Ovary (tissue), 9 donors: Measurements from ENCODE around the gene PXK. TPM values are rescaled to one million over a fixed set of nuclear protein-coding genes. Genes with fewer than 3 reads are reported as not detected.

ENCODE experiments used
- DNase-seq, 5 donors: peaks; one replicate each; pipeline ENCODE4 v3.0.0-alpha.2; 2019 to 2020
- H3K27ac ChIP-seq, 2 donors: fragments of 200-600 bp; one replicate each; pipeline versions ENCODE4 v1.5.1 to v1.8.0; 2019 to 2022
- H3K27me3 ChIP-seq: fragments of 200-600 bp; one replicate; pipeline ENCODE4 v1.8.0; 2022
- H3K36me3 ChIP-seq: fragments of 200-600 bp; sonication (generic); one replicate; pipeline ENCODE4 v1.5.1; 2019
- H3K4me1 ChIP-seq: one replicate; pipeline ENCODE4 v1.8.1; 2013; ENCODE audit warnings: mild to moderate bottlenecking, moderate library complexity; ENCODE audit not compliant: insufficient read depth
- H3K4me3 ChIP-seq: fragments of 200-600 bp; sonication (generic); one replicate; pipeline ENCODE4 v1.5.1; 2017
- H3K9me3 ChIP-seq, 2 donors: fragments of 200-600 bp in 1 of 2; sonication (generic) in 1 of 2; one replicate each; pipeline versions ENCODE4 v1.5.1 to v1.8.1; 2013 to 2019; ENCODE audit warnings: mild to moderate bottlenecking in 1 of 2, moderate library complexity in 1 of 2
- EP300 ChIP-seq: sonication (generic); formaldehyde crosslinking; IDR thresholded peaks from one replicate; pipeline ENCODE4 v1.6.1; 2017; ENCODE audit warnings: antibody characterized with exemption
- POLR2A ChIP-seq: fragments of 450-650 bp; IDR thresholded peaks from one replicate; pipeline ENCODE4 v1.6.1; 2017; ENCODE audit warnings: antibody characterized with exemption, mild to moderate bottlenecking, moderate library complexity
- WGBS, 3 donors: extraction: QIAGEN DNeasy Blood & Tissue Kit in 1 of 3; methylation state at CpG; one replicate each; pipeline versions ENCODE4 v1.1.5 to v1.1.7; 2013 to 2017; 5-methylcytosine and 5-hydroxymethylcytosine counted together
- intact Hi-C, 4 donors: fragments of 100-400 bp; cut with DNase I; formaldehyde crosslinking; loops; one replicate each; pipeline versions ENCODE4 v1.11.0 to v1.15.1; 2022 to 2023
- polyA plus RNA-seq, 2 donors: library from polyadenylated mRNA; stranded (reverse); fragments of 200-250 nt in 1 of 2; fragments of 350-450 nt in 1 of 2; fragmentation: Illumina TruSeq in 1 of 2; extraction: RNeasy Lipid Tissue Mini Kit (QIAGEN cat#74804) in 1 of 2; gene quantifications; one replicate each; pipeline ENCODE4 v1.2.3, GENCODE V29; 2013 to 2014
- total RNA-seq, 7 donors: library from RNA; depleted of rRNA in 2 of 7; stranded (reverse); fragments of >200 nt in 2 of 7; fragmentation: NEBNext Ultra II Directional in 3 of 7; extraction: Animal tissue kit (Norgen Biotek cat#: 25700) in 3 of 7; gene quantifications; one replicate each; pipeline versions ENCODE4 v1.1.0 to v1.2.4, GENCODE V29; 2016 to 2023
- TF ChIP-seq, protein P1 (sequence below), 3 donors: fragments of 450-650 bp in 2 of 3; fragments of 200-600 bp in 1 of 3; IDR thresholded peaks; one replicate each; pipeline versions ENCODE4 v1.5.1 to v1.8.0; 2016 to 2022; ENCODE audit warnings: antibody characterized with exemption in 3 of 3, mild to moderate bottlenecking in 1 of 3
- donor health status: DM: no; HTN: no; CAD: no; lungs with moderate emphysema.
- donor health status: DM: no; HTN: no; CAD: no.
- donor health status: Bipolar disorder and iron deficiency.
- donor health status: DM: yes; HTN: yes; CAD: no.
- donor health status: DM: no; HTN: no; CAD: no.
- donor health status: DM: yes; HTN: yes; CAD: no.

The PXK gene
- total and polyA plus RNA-seq, 9 donors = 17.2 to 42.0 (median 25.9) TPM

DNA sequence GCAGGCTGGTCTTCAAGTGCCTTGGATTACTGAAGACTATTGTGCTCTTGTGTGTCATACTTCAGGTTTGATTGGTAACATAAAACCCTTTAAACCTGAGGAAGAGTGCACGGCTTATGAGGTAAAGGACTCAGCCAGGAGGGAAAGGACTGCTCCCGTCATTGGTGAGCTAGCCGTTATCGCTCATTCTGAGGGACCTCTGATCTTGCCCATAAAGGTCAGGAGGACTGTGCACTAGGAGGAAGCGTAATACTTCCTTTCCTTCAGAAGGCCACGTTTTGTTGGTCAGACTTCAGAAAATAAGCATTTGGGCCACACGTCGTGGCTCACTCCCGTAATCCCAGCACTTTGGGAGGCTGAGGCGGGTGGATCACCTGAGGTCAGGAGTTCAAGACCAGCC, 37.7 kb downstream of the PXK start:
- Histone ChIP-seq H3K36me3 (no peaks in the 10 kb centered on the region), H3K9me3 (peaks cover 0 to 2% of the 10 kb centered on the region in 2 donors), H3K4me3 (no peak overlapping the region), H3K27ac (no peak overlapping the region), H3K27me3 (no peaks in the 10 kb centered on the region), H3K4me1 (peaks cover under 1% of the 10 kb centered on the region)
- intact Hi-C loops = no loop called here
- DNase-seq = no peak
- TF ChIP-seq, protein P1, sequence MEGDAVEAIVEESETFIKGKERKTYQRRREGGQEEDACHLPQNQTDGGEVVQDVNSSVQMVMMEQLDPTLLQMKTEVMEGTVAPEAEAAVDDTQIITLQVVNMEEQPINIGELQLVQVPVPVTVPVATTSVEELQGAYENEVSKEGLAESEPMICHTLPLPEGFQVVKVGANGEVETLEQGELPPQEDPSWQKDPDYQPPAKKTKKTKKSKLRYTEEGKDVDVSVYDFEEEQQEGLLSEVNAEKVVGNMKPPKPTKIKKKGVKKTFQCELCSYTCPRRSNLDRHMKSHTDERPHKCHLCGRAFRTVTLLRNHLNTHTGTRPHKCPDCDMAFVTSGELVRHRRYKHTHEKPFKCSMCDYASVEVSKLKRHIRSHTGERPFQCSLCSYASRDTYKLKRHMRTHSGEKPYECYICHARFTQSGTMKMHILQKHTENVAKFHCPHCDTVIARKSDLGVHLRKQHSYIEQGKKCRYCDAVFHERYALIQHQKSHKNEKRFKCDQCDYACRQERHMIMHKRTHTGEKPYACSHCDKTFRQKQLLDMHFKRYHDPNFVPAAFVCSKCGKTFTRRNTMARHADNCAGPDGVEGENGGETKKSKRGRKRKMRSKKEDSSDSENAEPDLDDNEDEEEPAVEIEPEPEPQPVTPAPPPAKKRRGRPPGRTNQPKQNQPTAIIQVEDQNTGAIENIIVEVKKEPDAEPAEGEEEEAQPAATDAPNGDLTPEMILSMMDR (IDR thresholded peaks at IDR 0.05) = no peak
- TF ChIP-seq EP300 (no peak), POLR2A (no peak)
- WGBS, 3 donors = 90 to 96% (median 95%) methylated on average over 10 of the region's 10 CpGs

DNA sequence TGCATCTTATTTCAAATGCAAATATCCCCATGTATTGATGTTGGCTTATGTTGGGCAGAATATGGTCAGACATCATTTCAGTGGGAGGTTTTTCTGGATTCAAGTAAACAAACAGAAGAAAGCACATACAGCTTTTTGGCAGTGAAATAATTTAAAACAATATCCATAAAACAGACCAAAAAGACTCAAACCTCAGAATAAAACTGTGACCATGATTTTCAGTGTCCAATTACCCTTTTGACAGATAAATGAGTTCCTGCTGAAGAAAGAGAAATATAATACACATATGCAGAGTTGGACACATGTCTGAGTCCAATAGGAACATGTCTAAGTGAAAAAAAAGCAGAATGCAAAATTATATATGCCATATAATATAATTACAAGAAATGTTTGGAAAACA, 39.1 kb downstream of the PXK start:
- no peak for DNase-seq
- Histone ChIP-seq H3K4me1 (peaks cover 2% of the 10 kb centered on the region), H3K4me3 (no peak overlapping the region), H3K9me3 (no peaks in the 10 kb centered on the region), H3K27ac (no peak overlapping the region), H3K27me3 (no peaks in the 10 kb centered on the region), H3K36me3 (no peaks in the 10 kb centered on the region)
- intact Hi-C loops = no loop called here
- no peak for TF ChIP-seq EP300
- TF ChIP-seq POLR2A = no peak
- TF ChIP-seq, protein P1 (IDR thresholded peaks at IDR 0.05) = no peak

DNA sequence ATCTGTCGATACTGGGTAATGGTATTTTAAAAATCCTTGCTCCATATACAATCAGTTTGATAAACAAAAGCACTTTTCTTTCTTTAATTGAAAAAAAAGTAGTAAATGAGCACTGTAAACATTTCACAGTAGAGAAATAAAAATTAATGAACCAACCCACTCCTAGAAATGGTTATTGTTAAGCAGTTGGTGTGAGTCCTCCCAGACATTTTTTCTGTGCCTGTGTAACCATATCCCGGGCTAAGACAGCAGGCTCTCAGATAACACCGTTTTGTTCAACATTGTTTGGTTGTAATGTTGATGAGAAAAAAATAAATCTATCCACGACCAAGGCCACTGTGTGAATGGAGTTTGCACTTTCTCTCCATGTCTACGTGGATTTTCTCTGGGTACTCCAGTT, 42.6 kb downstream of the PXK start:
- H3K36me3 ChIP-seq = no peaks in the 10 kb centered on the region
- intact Hi-C loops = no loop called here
- TF ChIP-seq, protein P1 (IDR thresholded peaks at IDR 0.05) = no peak
- TF ChIP-seq POLR2A = no peak
- TF ChIP-seq EP300 = no peak
- no peak overlapping the region for H3K4me3 ChIP-seq
- H3K27me3 ChIP-seq = no peaks in the 10 kb centered on the region
- no peak for DNase-seq
- H3K9me3 ChIP-seq = no peaks in the 10 kb centered on the region
- WGBS, 3 donors = 10 to 21% (median 16%) methylated on average over 5 of the region's 5 CpGs
- H3K27ac ChIP-seq = no peak overlapping the region
- H3K4me1 ChIP-seq = peaks cover 2% of the 10 kb centered on the region

DNA sequence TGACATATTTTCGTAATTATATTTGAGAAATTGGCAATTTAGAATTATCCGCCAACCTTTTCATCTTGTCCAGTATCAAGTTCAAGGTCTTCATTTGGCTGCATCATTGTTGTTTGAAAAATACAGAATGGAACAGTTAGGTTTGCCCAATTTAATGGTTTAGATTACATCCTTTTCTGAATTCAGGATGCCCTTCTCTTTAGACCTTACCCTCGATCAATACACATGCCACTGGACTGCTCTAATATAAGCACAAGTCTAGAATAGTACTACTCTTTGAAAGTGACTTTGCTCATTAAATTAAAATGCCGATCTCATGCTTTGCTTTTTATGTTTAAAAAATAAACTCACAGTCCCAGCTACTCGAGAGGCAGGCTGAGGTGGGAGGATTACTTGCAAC, 44.5 kb downstream of the PXK start:
- peaks cover 2% of the 10 kb centered on the region for H3K4me1 ChIP-seq
- no peak overlapping the region for H3K4me3 ChIP-seq
- no peaks in the 10 kb centered on the region for H3K27me3 ChIP-seq
- no peaks in the 10 kb centered on the region for H3K9me3 ChIP-seq
- intact Hi-C loops = no loop called here
- no peak for DNase-seq
- TF ChIP-seq POLR2A (no peak), EP300 (no peak)
- TF ChIP-seq, protein P1 (IDR thresholded peaks at IDR 0.05) = no peak
- 23 to 42% (median 36%) methylated on average over 5 of the region's 5 CpGs for WGBS, 3 donors
- no peak overlapping the region for H3K27ac ChIP-seq
- H3K36me3 ChIP-seq = no peaks in the 10 kb centered on the region

DNA sequence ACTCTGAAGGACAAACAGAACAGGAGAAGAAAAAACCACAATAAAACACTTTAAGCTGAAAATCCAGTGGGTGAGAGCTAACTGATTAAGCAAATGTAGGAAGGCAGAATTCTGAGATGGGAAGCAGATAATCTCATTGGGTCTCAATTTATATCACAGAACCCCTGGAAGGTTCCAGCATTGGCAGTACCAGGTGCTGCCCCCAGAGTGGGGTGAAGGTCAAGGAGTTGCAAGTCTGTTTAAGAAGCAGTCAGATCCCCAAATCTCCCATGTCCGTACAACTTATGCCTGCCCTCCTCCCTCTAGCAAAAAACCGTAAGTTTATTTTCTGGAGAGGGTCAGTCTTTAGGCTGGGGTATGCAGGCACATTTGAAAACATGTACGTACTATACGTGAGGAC, 45.1 kb downstream of the PXK start:
- Histone ChIP-seq H3K27ac (peak overlapping the region in 1 of 2 donors; percentile 6), H3K4me1 (peaks cover 2% of the 10 kb centered on the region), H3K36me3 (no peaks in the 10 kb centered on the region), H3K27me3 (no peaks in the 10 kb centered on the region), H3K9me3 (no peaks in the 10 kb centered on the region), H3K4me3 (no peak overlapping the region)
- TF ChIP-seq EP300 = no peak
- no peak for TF ChIP-seq POLR2A
- TF ChIP-seq, protein P1 (IDR thresholded peaks at IDR 0.05) = no peak
- intact Hi-C loops = no loop called here
- 26 to 52% (median 44%) methylated on average over 4 of the region's 4 CpGs for WGBS, 3 donors
- DNase-seq = no peak
